HG02678 (cell line): ENCODE data around the gene MEOX1.
A peak's percentile ranks its signal among the peaks of the same experiment; 100 is the strongest.
"Not testable (repeated sequence)": the region's sequence is repeated elsewhere in the genome, so short reads cannot be mapped to it uniquely, and the experiment has no call there.

Experiments
- ATAC-seq: cut with Tn5 transposase; IDR thresholded peaks from one replicate; pipeline ENCODE4 v1.9.1; 2021; ENCODE audit warnings: mild to moderate bottlenecking, moderate library complexity; ENCODE audit not compliant: unreplicated experiment

The MEOX1 gene

GRCh38 chr17:43661699-43662412 lies at the start of gene MEOX1:
Gene MEOX1 (minus strand): TSS chr17:43661922. CDS start chr17:43661534, 388 bp downstream.
- no peak for ATAC-seq

- no peak for ATAC-seq
Observed at GRCh38 chr17:43710101-43710500, 48.4 kb upstream of the MEOX1 start.

GRCh38 chr17:43709210-43709609 lies 47.5 kb upstream of the MEOX1 start:
- no peak for ATAC-seq

DNA sequence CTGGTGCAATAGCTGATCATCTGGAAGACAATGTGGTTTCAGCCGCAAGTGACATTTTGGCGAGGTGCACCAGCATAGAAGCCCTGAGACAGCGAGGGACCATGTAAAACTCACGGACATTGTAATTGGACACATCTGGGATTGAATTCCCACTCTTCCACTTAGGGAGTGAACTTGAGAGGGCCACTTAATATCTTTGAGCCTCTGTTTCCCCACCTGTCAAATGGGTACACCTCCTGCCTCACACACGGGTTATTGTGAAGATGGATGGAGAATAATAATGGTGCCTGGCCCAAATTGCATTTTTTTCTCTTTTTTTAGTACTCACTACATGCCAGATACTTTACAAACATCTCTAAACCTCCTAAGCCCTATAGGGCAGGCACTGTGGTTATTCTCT lies 45.5 kb upstream of the MEOX1 start:
- ATAC-seq, result no peak

GRCh38 chr17:43706235-43706634 lies 44.5 kb upstream of the MEOX1 start:
- ATAC-seq, result no peak

DNA sequence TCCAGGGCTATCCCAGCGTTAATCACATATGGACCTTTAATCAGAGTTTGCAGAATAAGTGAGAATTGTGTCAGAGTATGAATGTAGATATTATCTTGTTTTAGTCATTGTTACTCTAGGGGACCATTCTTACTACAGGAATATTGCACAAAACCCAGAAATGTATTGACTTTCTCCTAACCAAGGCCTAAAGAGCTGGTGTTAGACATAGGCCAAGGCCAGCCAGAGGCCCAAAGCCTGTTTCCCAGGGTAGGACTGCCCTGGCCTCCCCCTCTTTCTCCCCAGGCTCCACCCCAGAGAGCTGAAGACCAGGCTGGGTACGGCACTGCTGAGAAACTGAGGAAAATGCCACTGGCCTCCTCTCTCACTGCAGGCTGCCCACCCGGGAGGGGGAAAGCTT lies 41.9 kb upstream of the MEOX1 start:
- no peak for ATAC-seq

GRCh38 chr17:43702637-43703036 lies 40.9 kb upstream of the MEOX1 start:
- no peak for ATAC-seq

DNA sequence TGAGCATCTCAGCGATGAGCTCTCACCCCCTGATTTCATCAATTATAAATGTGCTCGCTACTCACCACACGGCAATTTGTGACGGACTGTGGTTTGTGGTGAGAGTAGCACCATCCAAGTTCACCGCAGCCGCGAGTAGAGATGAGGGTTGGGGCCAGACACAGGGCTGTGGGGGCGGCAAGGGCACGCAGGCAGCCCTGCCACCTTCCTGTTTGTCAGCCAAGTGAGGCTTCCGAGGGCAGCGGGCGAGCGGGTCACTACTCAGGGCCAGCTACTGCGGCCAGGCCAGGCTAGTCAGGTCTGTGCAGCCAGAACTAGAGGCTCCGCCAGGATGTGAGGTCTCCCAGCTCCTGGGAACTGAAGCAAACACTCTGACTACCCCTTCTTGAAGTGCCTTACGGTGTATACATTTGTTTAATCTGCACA lies 39.6 kb upstream of the MEOX1 start:
- no peak for ATAC-seq

DNA sequence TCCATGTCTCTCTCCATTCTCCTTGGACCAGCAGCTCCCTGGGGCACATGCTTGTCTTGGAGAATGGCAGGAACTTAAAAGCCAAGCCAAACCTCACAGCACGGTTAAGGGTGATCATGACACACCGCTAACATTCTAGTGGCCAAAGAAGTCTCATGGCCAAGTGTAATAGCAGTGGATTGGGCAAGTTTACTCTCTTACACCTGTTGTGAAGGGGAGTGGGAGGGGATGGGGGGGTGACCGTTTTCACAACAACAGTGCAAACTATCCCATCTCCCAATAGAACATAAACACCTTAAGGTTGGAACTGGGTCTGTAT lies 37.7 kb upstream of the MEOX1 start:
- no peak for ATAC-seq

GRCh38 chr17:43698678-43699437 lies 37.1 kb upstream of the MEOX1 start:
- ATAC-seq, result no peak

- no peak for ATAC-seq
Observed at GRCh38 chr17:43697937-43698336, 36.2 kb upstream of the MEOX1 start.

- no peak for ATAC-seq
Observed at GRCh38 chr17:43696891-43697290, 35.2 kb upstream of the MEOX1 start.

- no peak for ATAC-seq
Observed at GRCh38 chr17:43695970-43696865, 34.5 kb upstream of the MEOX1 start.

DNA sequence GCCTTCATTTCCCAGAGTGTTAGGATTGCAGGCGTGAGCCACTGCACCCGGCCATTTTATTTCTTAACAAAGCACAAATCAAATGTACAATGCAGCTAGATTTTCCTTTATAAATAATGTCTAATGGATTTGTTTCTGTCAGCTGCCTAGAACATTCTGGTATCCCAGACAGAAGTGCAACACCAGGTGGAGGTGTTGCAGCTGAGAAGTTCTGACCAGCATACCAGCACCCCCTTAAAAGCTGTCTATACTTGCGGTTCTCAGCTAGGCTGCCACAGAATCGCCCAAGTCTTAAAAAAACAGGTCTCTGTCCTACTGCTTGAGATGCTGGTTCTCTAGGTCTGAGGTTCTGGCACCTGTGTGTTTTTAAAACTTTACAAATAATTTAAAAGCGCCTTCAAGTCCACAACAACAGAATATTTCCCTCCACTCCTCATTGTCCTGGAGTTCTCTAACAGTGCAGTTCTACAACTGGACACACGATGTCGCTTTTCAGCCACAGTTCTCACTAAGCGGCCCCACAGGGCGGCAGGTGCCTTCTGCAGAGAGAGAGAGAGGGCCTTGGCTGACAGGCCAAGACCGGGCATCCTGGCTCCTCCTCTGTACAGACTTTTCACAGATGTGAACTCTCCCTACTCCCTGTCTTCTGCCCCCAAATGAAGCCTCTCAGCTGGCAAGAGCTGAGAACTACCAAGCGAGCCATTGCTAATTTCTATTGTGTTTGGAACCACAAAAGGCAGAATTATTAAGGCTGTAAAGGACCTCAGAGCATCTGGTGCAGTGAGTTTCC lies 32.6 kb upstream of the MEOX1 start:
- ATAC-seq, result peak; percentile 54

DNA sequence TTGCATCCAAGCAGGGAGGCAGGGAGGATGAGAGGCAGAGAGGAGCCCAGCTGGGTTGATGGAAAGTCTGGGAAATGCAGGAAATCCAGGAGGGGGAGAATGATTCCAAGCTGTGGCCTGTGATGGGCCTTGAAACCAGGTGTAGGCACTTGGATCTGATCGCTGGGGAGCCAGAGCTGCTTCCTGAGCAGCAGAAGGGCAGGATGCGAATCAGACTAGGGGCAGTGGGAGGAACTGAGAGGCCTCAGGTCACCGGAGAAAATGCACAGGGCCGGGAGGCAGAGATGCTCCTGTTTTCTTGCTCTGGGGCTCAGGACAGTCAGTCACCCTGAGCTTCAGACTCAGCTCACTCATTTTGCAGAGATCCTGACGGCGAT lies 29.6 kb upstream of the MEOX1 start:
- ATAC-seq, result no peak

GRCh38 chr17:43690624-43691316 lies 29.0 kb upstream of the MEOX1 start:
- ATAC-seq, result no peak

- no peak for ATAC-seq
Observed at GRCh38 chr17:43689814-43690213, 28.1 kb upstream of the MEOX1 start.

GRCh38 chr17:43689131-43689530 lies 27.4 kb upstream of the MEOX1 start:
- ATAC-seq, result no peak

DNA sequence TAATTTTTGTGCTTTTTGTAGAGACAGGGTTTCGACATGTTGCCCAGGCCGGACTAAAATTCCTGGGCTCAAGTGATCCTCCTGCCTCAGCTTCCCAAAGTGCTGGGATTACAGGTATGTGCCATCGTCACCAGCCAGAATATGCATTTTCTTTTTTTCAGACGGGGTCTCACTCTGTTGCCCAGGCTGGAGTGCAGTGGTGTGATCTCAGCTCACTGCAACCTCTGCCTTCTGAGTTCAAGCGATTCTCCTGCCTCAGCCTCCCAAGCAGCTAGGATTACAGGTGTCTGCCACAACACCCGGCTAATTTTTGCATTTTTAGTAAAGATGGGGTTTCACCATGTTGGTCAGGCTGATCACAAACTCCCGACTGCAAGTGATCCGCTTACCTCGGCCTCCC lies 25.2 kb upstream of the MEOX1 start:
- not testable (repeated sequence) for ATAC-seq
